Neural progenitor cell (in vitro differentiated cells): ENCODE data around the gene EXOC8. TPM values are rescaled to one million over a fixed set of nuclear protein-coding genes. Genes with fewer than 3 reads are reported as not detected.

Experiments used
- DNase-seq: peaks from one replicate; pipeline ENCODE4 v3.0.0-alpha.2; 2016; ENCODE audit warnings: low spot score
- H2AFZ ChIP-seq: fragments of 200-600 bp; sonication (generic); replicated peaks from 2 replicates; pipeline ENCODE4 v1.6.1; 2016; ENCODE audit warnings: antibody characterized with exemption
- H3F3A ChIP-seq: fragments of 200-600 bp; sonication (generic); 2 replicates; pipeline ENCODE4 v1.6.1; 2016; ENCODE audit warnings: antibody characterized with exemption, low read depth
- H3K27ac ChIP-seq: fragments of 200-600 bp; sonication (generic); 2 replicates; pipeline ENCODE4 v1.5.1; 2016; ENCODE audit warnings: mild to moderate bottlenecking
- H3K27me3 ChIP-seq: fragments of 200-600 bp; sonication (generic); 2 replicates; pipeline ENCODE4 v1.6.1; 2016; ENCODE audit warnings: mild to moderate bottlenecking, moderate library complexity
- H3K36me3 ChIP-seq: fragments of 200-600 bp; sonication (generic); 2 replicates; pipeline ENCODE4 v1.5.1; 2016
- H3K4me1 ChIP-seq: fragments of 200-600 bp; sonication (generic); 2 replicates; pipeline ENCODE4 v1.6.1; 2016; ENCODE audit warnings: mixed run types
- H3K4me2 ChIP-seq: fragments of 200-600 bp; sonication (generic); 2 replicates; pipeline ENCODE4 v1.6.1; 2016
- H3K4me3 ChIP-seq: fragments of 200-600 bp; sonication (generic); 2 replicates; pipeline ENCODE4 v1.5.1; 2016
- H3K79me2 ChIP-seq: fragments of 200-600 bp; sonication (generic); 2 replicates; pipeline ENCODE4 v1.6.1; 2016; ENCODE audit warnings: low read depth
- H3K9ac ChIP-seq: fragments of 200-600 bp; sonication (generic); 2 replicates; pipeline ENCODE4 v1.6.1; 2016
- H3K9me3 ChIP-seq: fragments of 200-600 bp; sonication (generic); 2 replicates; pipeline ENCODE4 v1.5.1; 2016; ENCODE audit warnings: low read depth
- H4K20me1 ChIP-seq: fragments of 200-600 bp; sonication (generic); 2 replicates; pipeline ENCODE4 v1.6.1; 2016; ENCODE audit warnings: low read depth
- H3K27ac Mint-ChIP-seq: 3 replicates; pipeline ENCODE4 v1.8.0; 2021; ENCODE audit warnings: mixed read lengths
- H3K27me3 Mint-ChIP-seq: 2 replicates; pipeline ENCODE4 v1.8.0; 2022; ENCODE audit warnings: low read depth, mild to moderate bottlenecking, inconsistent platforms, moderate library complexity, mixed read lengths; ENCODE audit not compliant: insufficient read depth
- H3K36me3 Mint-ChIP-seq: 3 replicates; pipeline ENCODE4 v1.8.0; 2021; ENCODE audit warnings: mixed read lengths
- H3K4me1 Mint-ChIP-seq: 3 replicates; pipeline ENCODE4 v1.8.0; 2021; ENCODE audit warnings: mixed read lengths
- H3K4me3 Mint-ChIP-seq: 3 replicates; pipeline ENCODE4 v1.8.0; 2021; ENCODE audit warnings: mild to moderate bottlenecking, moderate library complexity, mixed read lengths
- H3K9me3 Mint-ChIP-seq: 3 replicates; pipeline ENCODE4 v1.8.0; 2020; ENCODE audit warnings: mixed read lengths
- CTCF ChIP-seq: fragments of 200-600 bp; sonication (generic); IDR thresholded peaks from 2 replicates; pipeline ENCODE4 v1.5.1; 2017; ENCODE audit warnings: antibody characterized with exemption, mild to moderate bottlenecking
- EZH2 ChIP-seq: fragments of 200-600 bp; sonication (generic); IDR thresholded peaks from 2 replicates; pipeline ENCODE4 v1.6.1; 2017; ENCODE audit warnings: antibody characterized with exemption, mild to moderate bottlenecking, moderate library complexity
- EZH2phosphoT487 ChIP-seq: fragments of 200-600 bp; sonication (generic); IDR thresholded peaks from 2 replicates; pipeline ENCODE4 v1.6.1; 2017; ENCODE audit warnings: antibody characterized with exemption
- total RNA-seq: library from RNA; depleted of rRNA; stranded (reverse); fragments of >200 nt; gene quantifications from 2 replicates; pipeline ENCODE4 v1.2.3, GENCODE V29; 2015; ENCODE audit warnings: low replicate concordance

Gene EXOC8
- total RNA-seq, 1 donor from 2014 or later = 11.8 TPM

- Histone ChIP-seq H2AFZ (no peak overlapping the region), H3K27ac (no peak overlapping the region), H3K9me3 (no peaks in the 10 kb centered on the region), H3F3A (no peaks in the 10 kb centered on the region), H3K79me2 (no peaks in the 10 kb centered on the region), H3K9ac (no peak overlapping the region), H4K20me1 (no peaks in the 10 kb centered on the region), H3K27me3 (no peaks in the 10 kb centered on the region), H3K4me1 (no peaks in the 10 kb centered on the region), H3K4me2 (no peak overlapping the region), H3K4me3 (no peak overlapping the region), H3K36me3 (no peaks in the 10 kb centered on the region)
- peaks cover 5% of the 10 kb centered on the region for H3K27me3 Mint-ChIP-seq
- no peaks in the 10 kb centered on the region for H3K4me1 Mint-ChIP-seq
- H3K9me3 Mint-ChIP-seq = no peaks in the 10 kb centered on the region
- no peaks in the 10 kb centered on the region for H3K36me3 Mint-ChIP-seq
- no peak overlapping the region for H3K4me3 Mint-ChIP-seq
- TF ChIP-seq CTCF (no peak), EZH2phosphoT487 (no peak), EZH2 (no peak)
- no peak overlapping the region for H3K27ac Mint-ChIP-seq
- no peak for DNase-seq
Observed at GRCh38 chr1:231318015-231318355, 19.7 kb downstream of the EXOC8 start.

- no peak overlapping the region for H3K4me3 Mint-ChIP-seq
- no peak overlapping the region for H3K4me3 ChIP-seq
Observed at GRCh38 chr1:231317306-231318014, 20.2 kb downstream of the EXOC8 start.

GRCh38 chr1:231315887-231316286 is 21.8 kb downstream of the EXOC8 start:
- Mint-ChIP-seq H3K9me3 (no peaks in the 10 kb centered on the region), H3K4me1 (no peaks in the 10 kb centered on the region), H3K27me3 (peaks cover 3% of the 10 kb centered on the region), H3K27ac (no peak overlapping the region), H3K36me3 (no peaks in the 10 kb centered on the region), H3K4me3 (no peak overlapping the region)
- Histone ChIP-seq H3K36me3 (no peaks in the 10 kb centered on the region), H3K4me2 (no peak overlapping the region), H3K4me1 (no peaks in the 10 kb centered on the region), H3K9me3 (no peaks in the 10 kb centered on the region), H3K27me3 (no peaks in the 10 kb centered on the region), H3F3A (no peaks in the 10 kb centered on the region), H3K9ac (no peak overlapping the region), H3K4me3 (no peak overlapping the region), H2AFZ (no peak overlapping the region), H3K79me2 (no peaks in the 10 kb centered on the region), H3K27ac (no peak overlapping the region), H4K20me1 (no peaks in the 10 kb centered on the region)
- TF ChIP-seq EZH2phosphoT487 (no peak), EZH2 (no peak), CTCF (peak; percentile 70)
- peak; percentile 65 for DNase-seq

More at GRCh38 chr1:231317306-231318014, 20.2 kb downstream of the EXOC8 start:
- H3K9ac ChIP-seq = no peak overlapping the region
- no peaks in the 10 kb centered on the region for H3K9me3 Mint-ChIP-seq
- TF ChIP-seq EZH2 (no peak), EZH2phosphoT487 (no peak), CTCF (no peak)
- no peak overlapping the region for H3K27ac ChIP-seq
- no peak overlapping the region for H3K4me2 ChIP-seq
- no peaks in the 10 kb centered on the region for H3K36me3 Mint-ChIP-seq
- no peaks in the 10 kb centered on the region for H3K36me3 ChIP-seq
- H3K9me3 ChIP-seq = no peaks in the 10 kb centered on the region
- no peaks in the 10 kb centered on the region for H3K4me1 Mint-ChIP-seq
- peaks cover 5% of the 10 kb centered on the region for H3K27me3 Mint-ChIP-seq
- no peak overlapping the region for H2AFZ ChIP-seq
- H3K79me2 ChIP-seq = no peaks in the 10 kb centered on the region
- no peak for DNase-seq
- H3K4me1 ChIP-seq = no peaks in the 10 kb centered on the region
- no peaks in the 10 kb centered on the region for H3K27me3 ChIP-seq
- H4K20me1 ChIP-seq = no peaks in the 10 kb centered on the region
- H3K27ac Mint-ChIP-seq = no peak overlapping the region
- H3F3A ChIP-seq = no peaks in the 10 kb centered on the region
